H1 (cell line): ENCODE measurements around the gene APOC1. TPM values are rescaled to one million over a fixed set of nuclear protein-coding genes. Genes with fewer than 3 reads are reported as not detected.

Experiments
- HDAC2 ChIP-seq, 2 experiments: fragments of 300-600 bp in 1 of 2; sonication (generic) in 1 of 2; IDR thresholded peaks; 2 replicates each; pipeline ENCODE4 v1.6.1; 2011 to 2012; ENCODE audit warnings: low read depth in 2 of 2, low read length in 2 of 2, mild to moderate bottlenecking in 2 of 2, moderate library complexity in 2 of 2, borderline replicate concordance in 1 of 2, inconsistent platforms in 1 of 2
- polyA plus RNA-seq, 7 experiments: library from polyadenylated mRNA; depleted of rRNA in 3 of 7; stranded (reverse) in 5 of 7; unstranded in 2 of 7; fragments of >200 nt in 5 of 7; fragments of 200-250 nt in 2 of 7; gene quantifications; 1 replicate in 5 of 7; 2 replicates in 1 of 7; 4 replicates in 1 of 7; pipeline versions ENCODE4 v1.2.1 to v1.2.3, GENCODE V29; 2011 to 2013; ENCODE audit warnings: missing spikeins in 2 of 7, mixed read lengths in 2 of 7
- total RNA-seq: library from RNA; stranded (reverse); fragmentation: NEBNext Ultra II Directional; extraction: Animal tissue kit (Norgen Biotek cat#: 25700); gene quantifications from 2 replicates; pipeline ENCODE4 v1.2.1, GENCODE V29; 2021

Gene APOC1
- total and polyA plus RNA-seq, 2 of the 8 experiments (the other 6 are each of a cell fraction or from before 2014, with no cell fraction given) = 55.8 to 78.2 TPM

- no peak for TF ChIP-seq HDAC2 (IDR thresholded peaks at IDR 0.05; ENCODE audit: borderline replicate concordance in 1 of 2, low read depth in 2 of 2, low read length in 2 of 2)
Observed at GRCh38 chr19:44892932-44893331, 21.5 kb upstream of the APOC1 start (continued).
